RPMI8226 (cell line): ENCODE results near the gene PAQR5.
"Not testable (repeated sequence)": the region's sequence is repeated elsewhere in the genome, so short reads cannot be mapped to it uniquely, and the experiment has no call there.

Experiments used
- DNase-seq: peaks from one replicate; pipeline ENCODE4 v3.0.0-alpha.2; 2015

The PAQR5 gene

DNA sequence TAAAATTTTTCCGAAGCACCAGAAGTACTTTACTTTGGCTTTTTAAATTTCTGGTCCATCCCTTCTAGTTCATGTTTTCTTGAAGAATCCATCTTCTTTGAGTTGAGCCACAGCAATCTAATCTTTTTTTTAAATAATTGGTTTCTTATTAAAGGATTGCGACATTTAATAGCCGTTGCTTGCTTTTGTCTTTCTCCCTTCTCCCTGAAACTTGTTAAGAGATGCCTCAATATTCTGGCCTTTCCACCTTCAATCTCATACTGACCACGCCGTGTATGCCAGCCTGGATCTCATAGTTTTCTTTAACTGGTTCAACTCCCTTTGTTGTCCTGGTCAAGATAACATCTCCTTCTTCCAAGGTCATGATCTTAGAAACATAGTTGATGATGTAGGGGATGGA, 135.5 kb downstream of the PAQR5 start:
- DNase-seq = no peak

DNA sequence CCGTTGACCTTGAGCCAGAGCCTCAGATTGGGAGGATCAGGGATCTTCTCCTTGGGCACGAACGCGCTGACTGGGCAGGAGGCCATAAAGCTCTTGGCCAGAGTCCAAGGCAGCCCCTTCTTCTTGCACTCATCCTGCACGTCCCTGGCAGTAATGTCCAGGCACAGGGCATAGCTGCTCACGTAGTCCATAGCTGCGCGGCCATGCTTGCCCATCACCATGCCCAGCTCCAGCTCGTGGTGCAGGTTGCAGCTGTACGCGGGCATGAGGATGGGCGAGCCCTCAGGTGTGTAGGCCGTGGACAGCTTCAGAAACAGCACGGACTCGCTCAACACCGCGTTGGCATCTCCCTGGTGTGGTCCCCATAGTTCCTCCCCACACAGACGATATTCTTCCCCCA, 136.0 kb downstream of the PAQR5 start:
- DNase-seq = no peak

DNA sequence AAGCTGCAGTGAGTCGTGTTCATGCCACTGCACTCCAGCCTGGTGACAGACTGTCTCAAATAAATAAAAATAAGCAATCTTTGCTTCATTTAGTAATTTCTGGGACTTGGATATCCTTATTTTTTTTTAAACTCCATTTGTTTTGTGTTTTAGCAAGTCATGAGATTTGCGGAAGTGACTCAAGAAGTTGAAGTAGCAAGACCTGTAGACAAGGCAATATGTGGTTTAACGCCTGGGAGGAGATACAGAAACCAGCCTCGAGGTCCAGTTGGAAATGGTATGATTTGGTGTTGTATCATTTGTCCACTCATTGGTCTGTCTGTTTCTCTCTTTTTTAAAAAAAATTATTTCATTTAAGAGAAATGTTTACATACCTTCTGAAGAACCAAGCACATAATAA, 137.3 kb downstream of the PAQR5 start:
- DNase-seq = no peak

DNA sequence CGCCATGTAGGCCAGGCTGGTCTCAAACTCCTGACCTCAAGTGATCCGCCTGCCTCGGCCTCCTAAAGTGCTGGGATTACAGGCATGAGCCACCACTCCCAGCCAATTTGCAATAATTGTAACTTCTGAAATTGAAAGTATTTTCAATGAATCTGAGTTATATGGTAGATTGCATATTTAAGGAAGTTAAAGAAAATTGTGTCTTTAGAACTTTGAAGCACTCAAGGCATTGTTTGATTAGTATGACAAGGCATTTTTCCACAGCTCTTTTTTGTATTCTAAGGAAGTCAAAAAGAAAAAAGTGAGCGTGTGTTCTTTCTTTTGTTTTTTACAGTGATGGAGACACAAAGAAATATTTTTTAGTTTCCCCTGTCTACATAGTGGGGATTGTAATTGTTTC, 138.2 kb downstream of the PAQR5 start:
- no peak for DNase-seq

DNA sequence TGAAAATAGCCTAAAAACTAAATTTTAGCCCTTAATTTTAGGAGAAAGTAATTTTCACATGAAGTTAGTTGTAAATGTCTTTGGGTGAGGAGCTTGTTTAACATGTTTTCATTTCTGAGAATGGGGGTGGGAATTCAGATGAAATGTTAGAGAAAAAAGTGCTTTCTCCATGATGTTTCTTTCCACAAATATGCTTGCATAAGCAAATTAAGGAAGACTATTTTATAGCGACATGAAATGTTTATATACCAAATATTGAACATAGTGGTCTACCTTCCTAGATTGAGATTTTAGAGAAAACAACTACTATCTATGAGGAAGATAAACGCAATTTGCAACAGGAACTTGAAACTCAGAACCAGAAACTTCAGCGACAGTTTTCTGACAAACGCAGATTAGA, 140.9 kb downstream of the PAQR5 start:
- DNase-seq = no peak

DNA sequence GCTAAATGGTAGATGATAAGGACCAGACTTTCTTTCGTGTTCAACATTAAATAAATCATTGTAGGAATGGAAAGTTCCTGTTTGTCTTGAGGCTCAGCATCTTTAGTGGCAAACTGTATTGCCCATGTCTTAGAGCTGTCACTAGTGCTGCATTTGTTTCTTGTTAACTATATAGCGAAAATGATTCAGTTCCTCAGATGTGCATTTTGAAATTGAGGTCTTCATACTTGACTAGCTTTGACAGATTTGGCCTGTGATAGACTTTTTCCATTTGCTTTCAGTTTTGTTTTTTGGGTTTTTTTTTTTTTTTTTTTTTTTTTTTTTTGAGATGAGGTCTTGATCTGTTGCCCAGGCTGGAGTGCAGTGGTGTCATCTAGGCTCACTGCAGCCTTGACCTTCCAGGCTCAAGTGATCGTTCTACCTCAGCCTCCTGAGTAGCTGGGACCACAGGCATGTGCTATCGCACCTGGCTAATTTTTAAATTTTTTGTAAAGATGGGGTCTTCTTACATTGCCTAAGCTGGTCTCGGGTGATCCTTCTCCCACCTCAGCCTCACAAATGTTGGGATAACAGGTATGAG, 144.4 kb downstream of the PAQR5 start:
- no peak for DNase-seq

DNA sequence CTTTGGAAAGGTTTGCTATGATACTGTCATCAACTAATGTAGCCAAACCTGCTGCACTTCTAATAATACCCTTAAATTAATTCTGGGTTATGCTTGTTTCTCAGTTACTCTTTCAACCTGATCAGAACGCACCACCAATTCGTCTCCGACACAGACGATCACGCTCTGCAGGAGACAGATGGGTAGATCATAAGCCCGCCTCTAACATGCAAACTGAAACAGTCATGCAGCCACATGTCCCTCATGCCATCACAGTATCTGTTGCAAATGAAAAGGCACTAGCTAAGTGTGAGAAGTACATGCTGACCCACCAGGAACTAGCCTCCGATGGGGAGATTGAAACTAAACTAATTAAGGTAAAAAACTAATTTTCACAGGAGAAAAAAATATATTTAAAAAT, 146.0 kb downstream of the PAQR5 start:
- no peak for DNase-seq

DNA sequence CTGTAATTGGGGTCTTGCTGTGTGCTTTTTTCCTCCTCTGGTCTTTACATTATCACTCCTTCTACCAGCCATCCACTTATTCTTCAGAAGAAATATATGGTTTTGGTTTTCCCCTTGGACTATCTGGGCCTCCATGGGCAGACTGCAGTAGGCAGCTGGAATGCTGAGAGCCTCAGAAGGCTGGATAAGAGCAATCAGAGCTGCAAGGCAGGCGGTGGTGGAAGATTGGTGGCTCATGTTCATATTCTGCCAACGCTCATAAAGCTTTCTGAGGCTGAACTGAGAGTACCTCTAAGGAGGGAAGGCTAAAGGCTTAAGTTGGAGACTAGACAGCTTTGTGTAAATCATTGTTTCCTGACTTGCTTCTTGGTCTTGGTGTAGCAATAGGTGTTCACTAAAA, 148.2 kb downstream of the PAQR5 start:
- DNase-seq = no peak

DNA sequence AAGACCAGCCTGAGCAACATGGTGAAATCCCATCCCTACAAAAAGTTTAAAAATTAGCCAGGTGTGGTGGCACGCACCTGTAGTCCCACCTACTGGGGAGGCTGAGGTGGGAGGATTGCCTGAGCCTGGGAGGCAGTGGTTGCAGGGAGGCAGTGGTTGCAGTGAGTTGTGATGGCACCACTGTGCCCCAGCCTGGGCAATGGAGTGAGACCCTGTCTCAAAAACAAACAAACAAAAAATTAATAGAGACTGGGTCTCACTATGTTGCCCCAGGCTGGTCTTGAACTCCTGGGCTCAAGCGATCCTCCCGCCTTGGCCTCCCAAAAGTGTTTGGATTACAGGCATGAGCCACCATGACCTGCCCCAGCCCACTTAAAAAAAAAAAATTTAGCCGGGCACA, 151.5 kb downstream of the PAQR5 start:
- not testable (repeated sequence) for DNase-seq

DNA sequence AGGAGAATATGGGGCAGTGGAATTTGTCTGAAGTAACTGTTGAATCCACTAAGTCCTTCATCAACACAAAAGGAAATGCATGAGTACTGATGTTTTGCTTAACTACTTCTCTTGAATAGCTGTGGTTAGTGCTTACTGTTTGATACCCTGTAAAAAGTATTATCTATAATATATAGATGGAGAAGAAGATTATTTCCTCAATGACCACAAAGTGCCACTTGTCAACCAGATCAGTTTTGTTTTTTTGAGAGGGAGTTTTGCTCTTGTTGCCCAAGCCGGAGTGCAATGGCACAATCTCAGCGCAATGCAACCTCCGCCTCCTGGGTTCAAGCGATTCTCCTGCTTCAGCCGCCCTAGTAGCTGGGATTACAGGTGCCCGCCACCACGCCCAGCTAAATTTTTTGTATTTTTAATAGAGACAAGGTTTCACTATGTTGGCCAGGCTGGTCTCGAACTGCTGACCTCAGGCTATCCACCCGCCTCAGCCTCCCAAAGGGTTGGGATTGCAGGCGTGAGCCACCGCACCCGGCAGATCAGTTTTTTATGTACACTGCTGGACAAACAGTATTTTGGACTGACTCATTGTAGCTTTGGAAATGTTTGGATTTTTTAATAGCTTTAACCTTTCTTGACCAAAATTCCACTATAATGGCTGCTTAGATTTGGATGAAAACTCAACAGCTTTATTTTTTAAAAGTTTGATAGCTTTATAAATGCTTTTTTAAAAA, 152.4 kb downstream of the PAQR5 start:
- no peak for DNase-seq

DNA sequence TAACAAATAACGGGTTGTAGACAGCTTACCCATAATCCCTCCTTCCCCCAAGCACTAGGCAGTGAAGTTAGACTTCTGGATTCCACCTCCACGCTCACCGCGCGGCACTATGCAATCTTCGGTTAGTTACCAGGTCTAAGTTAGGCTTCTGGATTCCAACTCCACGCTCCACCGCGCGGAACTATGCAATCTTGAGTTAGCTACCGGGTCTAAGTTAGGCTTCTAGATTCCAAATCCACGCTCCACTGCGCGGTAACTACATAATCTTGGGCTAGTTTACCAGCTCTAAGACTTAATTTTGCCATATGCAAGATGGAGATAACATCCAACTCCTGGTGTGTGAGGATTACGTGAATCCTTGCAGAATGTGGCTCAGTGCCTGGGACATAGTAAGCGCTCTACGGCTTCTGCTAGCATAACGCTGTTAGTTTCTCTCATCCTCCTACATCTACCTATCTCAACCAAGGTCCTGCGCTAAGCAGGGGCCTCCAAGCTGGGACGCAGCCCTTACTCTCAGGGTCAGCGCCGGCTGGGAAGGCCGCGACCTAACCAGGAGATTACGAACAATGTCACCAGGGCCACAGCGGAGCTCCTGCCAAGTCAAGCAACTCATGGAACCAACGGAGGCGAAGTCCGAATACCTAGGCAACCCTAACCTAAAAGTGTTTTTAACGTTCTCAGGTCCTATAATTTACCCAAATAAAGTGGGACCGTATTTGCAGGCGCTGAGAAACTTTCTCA, 153.4 kb downstream of the PAQR5 start:
- peak; percentile 72 for DNase-seq

DNA sequence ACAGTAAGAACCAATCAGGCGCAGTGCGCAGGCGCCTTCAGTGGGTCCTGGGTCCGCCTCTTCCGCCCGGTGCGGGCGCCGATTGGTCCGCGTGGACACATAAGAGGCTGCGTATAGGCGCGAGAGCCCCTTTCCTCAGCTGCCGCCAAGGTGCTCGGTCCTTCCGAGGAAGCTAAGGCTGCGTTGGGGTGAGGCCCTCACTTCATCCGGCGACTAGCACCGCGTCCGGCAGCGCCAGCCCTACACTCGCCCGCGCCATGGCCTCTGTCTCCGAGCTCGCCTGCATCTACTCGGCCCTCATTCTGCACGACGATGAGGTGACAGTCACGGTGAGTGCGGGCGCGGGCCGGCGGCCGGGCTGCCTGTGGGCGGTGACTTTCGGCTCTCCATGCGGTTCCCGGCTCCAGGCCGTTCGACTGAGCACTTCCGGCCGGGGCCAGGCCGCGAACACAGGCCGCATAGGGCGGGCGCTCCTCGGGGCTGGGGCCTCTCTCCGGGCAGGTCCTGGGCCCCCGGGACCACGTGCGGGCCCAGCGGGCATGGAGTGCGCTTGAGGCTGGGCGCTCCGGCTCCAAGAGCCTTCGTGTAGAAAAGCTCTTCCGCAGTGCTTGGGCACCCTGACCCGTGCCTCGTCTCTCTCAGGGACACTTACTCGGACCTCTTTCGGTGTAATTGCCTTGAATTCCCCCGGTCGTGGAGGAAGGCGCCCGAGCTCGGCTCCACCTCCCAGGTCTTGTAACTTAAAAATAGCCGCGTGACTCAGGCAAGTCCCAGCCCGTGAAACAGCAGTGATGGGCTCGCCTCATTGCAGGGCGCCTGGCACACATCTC, 154.2 kb downstream of the PAQR5 start, which contains the start of gene RPLP1:
Gene RPLP1, plus strand, starts transcription at position 127 of the 830 bp plus-strand sequence. Its CDS starts 131 bp downstream, at position 258.
- DNase-seq = peak; percentile 100

DNA sequence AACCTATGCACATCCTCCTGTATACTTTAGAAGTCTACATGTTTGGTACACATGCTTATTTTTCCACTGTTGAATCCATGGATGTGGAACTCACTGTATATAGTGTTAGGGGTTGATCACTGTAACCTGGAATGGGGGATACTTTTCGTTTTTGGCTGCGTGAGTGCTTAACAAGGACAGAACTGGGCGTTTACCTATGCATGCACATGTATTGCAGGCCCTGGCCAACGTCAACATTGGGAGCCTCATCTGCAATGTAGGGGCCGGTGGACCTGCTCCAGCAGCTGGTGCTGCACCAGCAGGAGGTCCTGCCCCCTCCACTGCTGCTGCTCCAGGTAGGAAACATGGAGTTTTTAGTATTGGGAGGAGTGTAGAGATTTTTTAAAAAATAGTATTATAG, 156.2 kb downstream of the PAQR5 start:
- DNase-seq = no peak

DNA sequence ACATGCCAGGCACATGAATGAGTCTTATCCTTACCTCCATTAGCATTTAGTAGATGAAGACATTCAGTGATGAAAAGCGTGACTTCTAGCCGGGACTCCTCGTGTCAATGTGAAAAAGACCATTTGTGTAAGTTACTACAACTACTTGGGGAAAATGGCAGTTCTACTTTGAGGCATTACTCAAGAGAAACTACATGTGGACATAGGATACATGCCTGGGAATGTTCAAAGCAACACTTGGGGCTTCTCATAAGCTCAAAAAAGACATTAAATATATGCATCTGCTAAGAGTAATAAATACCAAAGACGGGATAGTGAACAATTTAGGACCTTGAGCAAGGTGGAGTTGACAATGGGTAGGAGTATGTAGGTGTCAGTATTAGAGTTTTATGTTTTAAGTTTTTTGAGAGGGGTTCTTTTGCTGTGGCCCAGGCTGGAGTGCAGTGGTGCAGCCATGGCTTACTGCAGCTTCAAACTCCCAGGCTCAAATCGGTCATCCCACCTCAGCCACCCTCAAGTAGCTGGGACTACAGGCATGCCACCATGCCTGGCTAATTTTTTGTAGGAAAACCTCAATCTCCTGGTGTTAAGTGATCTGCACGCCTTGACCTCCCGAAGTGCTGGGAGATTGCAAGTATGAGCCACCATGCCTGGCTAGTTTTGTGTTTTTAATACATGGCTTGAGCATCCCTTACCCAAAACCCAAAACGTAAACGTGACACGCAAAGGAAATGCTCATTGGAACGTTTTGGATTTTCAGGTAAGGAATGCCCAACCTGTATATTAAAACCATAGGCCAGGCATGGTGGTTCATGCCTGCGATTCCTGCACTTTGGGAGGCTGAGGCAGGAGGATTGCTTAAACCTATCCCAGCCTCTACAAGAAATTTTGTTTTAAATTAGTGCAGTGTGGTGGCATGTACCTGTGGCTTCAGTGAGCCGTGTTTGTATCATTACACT, 157.8 kb downstream of the PAQR5 start:
- no peak for DNase-seq
